GM21529 (cell line): Measurements from ENCODE around the gene KLRF2.

Experiments used
- ATAC-seq: cut with Tn5 transposase; IDR thresholded peaks from one replicate; pipeline ENCODE4 v1.9.1; 2021; ENCODE audit not compliant: unreplicated experiment

The KLRF2 gene

GRCh38 chr12:9883175-9883574 lies 1.9 kb downstream of the KLRF2 start:
- ATAC-seq = no peak

GRCh38 chr12:9888665-9889273 lies 7.5 kb downstream of the KLRF2 start:
- no peak for ATAC-seq

DNA sequence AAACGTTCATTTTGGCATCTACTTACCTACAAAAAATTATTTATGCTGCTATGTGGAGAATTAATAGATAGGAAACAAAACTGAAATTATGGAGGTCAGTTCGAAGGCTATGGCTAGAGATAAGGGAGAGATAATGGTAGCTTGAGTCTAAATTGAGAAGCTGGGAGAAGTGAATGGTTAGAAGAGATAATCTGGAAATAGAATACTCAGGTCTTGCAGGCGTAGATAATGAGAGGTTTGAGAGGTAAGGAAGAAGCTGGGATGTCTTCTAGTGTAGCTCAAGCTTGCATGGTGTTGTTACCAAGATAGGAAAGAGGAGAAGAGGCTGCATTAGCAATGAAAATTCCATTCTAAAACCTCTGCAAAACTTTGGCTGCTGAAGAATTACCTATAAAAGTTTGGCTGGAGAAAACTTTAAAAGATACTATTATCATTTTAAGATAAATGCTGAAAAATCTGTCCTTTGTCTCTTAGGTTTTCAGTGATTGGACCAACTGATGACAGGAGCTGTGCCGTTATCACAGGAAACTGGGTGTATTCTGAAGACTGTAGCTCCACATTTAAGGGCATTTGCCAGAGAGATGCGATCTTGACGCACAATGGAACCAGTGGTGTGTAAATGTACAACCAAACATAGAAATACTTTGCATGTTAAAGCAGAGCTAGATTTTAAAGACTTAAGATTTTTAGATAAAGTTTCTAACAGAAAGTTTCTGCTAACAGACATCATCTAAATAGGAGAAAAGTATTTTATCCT lies 14.1 kb downstream of the KLRF2 start:
- ATAC-seq = no peak

- ATAC-seq = no peak
Measured at GRCh38 chr12:9897535-9897934, 16.2 kb downstream of the KLRF2 start.

GRCh38 chr12:9899209-9899608 lies 17.9 kb downstream of the KLRF2 start:
- ATAC-seq = no peak

DNA sequence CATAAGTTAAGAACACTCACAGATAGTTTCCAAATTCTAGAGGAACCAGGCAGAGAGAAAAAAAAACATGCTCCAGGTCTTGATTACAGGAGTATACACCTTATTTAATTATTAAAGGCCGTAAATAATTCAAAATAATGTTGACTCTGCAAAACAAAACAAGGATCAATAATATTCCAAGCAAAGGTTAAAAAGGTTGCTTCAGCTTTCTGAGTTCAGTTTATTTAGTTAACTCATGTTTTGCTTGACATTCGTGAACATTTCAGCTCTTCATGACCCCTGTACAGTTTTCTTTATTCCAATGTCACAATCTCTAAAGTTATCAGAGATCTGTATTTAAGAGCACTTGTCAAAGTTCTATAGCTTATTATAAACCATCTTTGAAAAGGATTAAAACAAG lies 19.6 kb downstream of the KLRF2 start:
- no peak for ATAC-seq

DNA sequence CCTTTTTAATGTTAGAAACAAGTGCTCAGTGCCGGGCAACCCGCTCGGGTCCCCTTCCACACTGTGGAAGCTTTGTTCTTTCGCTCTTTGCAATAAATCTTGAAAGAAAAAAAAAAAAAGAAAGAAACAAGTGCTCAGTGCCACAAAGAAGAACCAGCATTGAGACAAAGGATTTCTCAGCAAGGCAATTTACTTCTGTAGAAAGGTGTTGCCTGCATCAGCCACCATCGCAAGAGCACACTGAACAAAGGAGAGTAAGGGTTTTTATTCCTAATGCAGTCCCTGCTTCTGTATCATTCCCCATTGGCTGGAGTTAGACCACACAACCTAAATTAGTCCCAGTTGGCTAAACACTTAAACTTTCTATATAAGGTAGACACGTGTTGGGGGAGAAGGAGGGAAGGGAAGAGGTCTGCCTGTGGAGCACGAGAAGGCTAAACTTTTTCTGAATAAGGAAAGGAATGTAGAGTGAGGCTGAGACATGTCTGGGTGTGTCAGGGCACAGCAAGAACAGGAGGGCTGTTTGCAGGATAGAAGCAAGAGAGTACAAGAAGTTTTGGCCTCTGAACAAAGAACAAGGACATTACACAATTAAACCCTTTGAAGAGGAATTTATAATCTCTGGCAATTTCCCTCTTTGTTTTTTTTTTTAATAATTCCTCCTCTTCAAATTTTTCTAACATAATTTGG lies 21.4 kb downstream of the KLRF2 start:
- no peak for ATAC-seq

- ATAC-seq = no peak
Measured at GRCh38 chr12:9906873-9907272, 25.6 kb downstream of the KLRF2 start.

- ATAC-seq = no peak
Measured at GRCh38 chr12:9907769-9908168, 26.5 kb downstream of the KLRF2 start.

- ATAC-seq = no peak
Measured at GRCh38 chr12:9908350-9908749, 27.1 kb downstream of the KLRF2 start.

- no peak for ATAC-seq
Measured at GRCh38 chr12:9909724-9910123, 28.4 kb downstream of the KLRF2 start.

DNA sequence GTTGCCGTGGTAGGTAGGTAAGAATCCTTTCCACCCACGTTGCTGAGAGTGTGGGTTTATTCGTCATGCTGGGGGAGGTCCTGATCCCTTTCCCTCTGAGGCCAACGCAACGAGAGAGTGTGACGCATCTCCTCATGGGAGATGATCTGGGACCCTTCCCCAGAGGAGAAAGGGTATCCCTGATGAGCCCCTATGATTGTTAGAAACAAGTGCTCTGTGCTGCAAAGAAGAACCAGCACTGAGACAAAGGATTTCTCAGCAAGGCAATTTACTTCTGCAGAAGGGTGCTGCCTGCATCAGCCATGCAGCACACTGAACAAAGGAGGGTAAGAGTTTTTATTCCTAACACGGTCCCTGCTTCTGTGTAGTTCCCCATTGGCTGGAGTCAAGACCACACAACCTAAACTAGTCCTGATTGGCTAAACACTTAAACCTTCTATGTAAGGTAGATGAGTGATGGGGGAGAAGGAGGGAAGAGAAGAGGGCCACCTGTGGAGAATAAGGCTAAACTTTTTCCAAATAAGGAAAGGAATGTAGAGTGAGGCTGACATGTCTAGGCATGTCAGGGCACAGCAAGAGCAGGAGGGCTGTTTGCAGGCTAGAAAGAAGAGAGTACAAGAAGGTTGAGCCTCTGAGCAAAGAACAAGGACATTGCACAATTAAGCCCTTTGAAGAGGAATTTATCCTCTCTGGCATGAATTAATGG lies 29.6 kb downstream of the KLRF2 start:
- ATAC-seq = no peak

- no peak for ATAC-seq
Measured at GRCh38 chr12:9911708-9912107, 30.4 kb downstream of the KLRF2 start.

DNA sequence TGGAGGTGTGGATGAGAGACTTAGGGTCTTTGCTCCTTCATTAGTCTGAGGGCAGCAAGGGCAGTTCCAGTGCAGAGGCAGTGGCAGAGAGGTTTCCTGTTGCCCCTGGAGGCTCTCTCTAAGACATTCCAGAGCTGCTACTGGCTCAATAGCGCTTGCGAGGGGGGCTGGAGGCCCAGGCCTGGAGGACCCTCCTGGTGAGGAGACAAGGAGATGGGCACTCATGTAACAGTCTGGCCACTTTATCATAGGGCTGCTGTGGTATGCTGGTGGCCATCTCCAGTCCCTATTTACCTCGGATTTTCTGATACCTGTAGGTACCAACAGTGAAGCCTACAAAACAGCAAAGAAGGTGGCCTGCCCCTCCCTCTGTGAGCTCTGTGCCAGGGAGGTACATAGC lies 38.2 kb downstream of the KLRF2 start:
- no peak for ATAC-seq

GRCh38 chr12:9920451-9920850 lies 39.2 kb downstream of the KLRF2 start:
- ATAC-seq = no peak

GRCh38 chr12:9922429-9922828 lies 41.1 kb downstream of the KLRF2 start:
- no peak for ATAC-seq

- ATAC-seq = no peak
Measured at GRCh38 chr12:9925705-9926393, 44.6 kb downstream of the KLRF2 start.

DNA sequence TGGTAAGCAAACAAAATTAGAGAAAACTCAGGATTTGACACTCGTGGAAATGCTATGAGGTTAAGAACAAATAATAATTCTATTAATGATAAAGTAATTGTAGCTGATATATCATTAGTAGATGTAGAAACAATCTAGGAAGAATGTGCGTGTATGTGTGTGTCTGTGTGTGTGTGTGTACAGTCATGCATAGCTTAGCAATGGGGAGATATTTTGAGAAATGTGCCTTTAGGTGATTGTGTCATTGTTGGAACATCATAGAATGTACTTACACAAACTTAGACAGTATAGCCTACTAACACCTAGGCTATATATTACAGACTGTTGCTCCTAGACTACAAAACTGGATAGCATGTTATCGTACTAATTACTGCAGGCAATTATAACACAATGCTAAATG lies 45.6 kb downstream of the KLRF2 start:
- no peak for ATAC-seq

GRCh38 chr12:9928607-9929006 lies 47.3 kb downstream of the KLRF2 start:
- no peak for ATAC-seq

- ATAC-seq = no peak
Measured at GRCh38 chr12:9931245-9931644, 50.0 kb downstream of the KLRF2 start.

- no peak for ATAC-seq
Measured at GRCh38 chr12:9932270-9932669, 51.0 kb downstream of the KLRF2 start, which contains the start of gene CLEC2A. Gene CLEC2A (minus strand): TSS chr12:9932370. CDS start chr12:9932329, 41 bp downstream.
